Gastroesophageal sphincter (tissue), 4 donors: Measurements from ENCODE around the gene UBE2E2. TPM values are rescaled to one million over a fixed set of nuclear protein-coding genes. Genes with fewer than 3 reads are reported as not detected.
A peak's percentile ranks its signal among the peaks of the same experiment; 100 is the strongest.
"Not testable (repeated sequence)": the region's sequence is repeated elsewhere in the genome, so short reads cannot be mapped to it uniquely, and the experiment has no call there.

ENCODE experiments used
- ATAC-seq: fragments of 150-250 bp; one replicate; pipeline ENCODE4 v1.9.1; 2016; ENCODE audit warnings: mild to moderate bottlenecking, moderate library complexity
- H3K27ac ChIP-seq, 4 donors: fragments of 200-600 bp; sonication (generic) in 3 of 4; 1 replicate in 3 of 4; 2 replicates in 1 of 4; pipeline ENCODE4 v1.5.1; 2016 to 2019
- H3K27me3 ChIP-seq: fragments of 200-600 bp; sonication (generic); one replicate; pipeline ENCODE4 v1.5.1; 2019
- H3K36me3 ChIP-seq, 2 donors: fragments of 200-600 bp; sonication (generic); one replicate each; pipeline ENCODE4 v1.5.1; 2019; ENCODE audit warnings: control low read depth in 1 of 2
- H3K4me1 ChIP-seq, 3 donors: fragments of 200-600 bp; sonication (generic); 1 replicate in 2 of 3; 2 replicates in 1 of 3; pipeline ENCODE4 v1.5.1; 2016 to 2019; ENCODE audit warnings: control low read depth in 2 of 3
- H3K4me3 ChIP-seq, 2 donors: fragments of 200-600 bp; sonication (generic); one replicate each; pipeline ENCODE4 v1.5.1; 2019; ENCODE audit warnings: mild to moderate bottlenecking in 1 of 2, moderate library complexity in 1 of 2
- H3K9me3 ChIP-seq, 3 donors: fragments of 200-600 bp; sonication (generic); one replicate each; pipeline ENCODE4 v1.5.1; 2017 to 2019; ENCODE audit warnings: control low read depth in 2 of 3
- EP300 ChIP-seq: sonication (generic); formaldehyde crosslinking; IDR thresholded peaks from one replicate; pipeline ENCODE4 v1.6.1; 2017; ENCODE audit warnings: antibody characterized with exemption, mild to moderate bottlenecking
- POLR2A ChIP-seq, 2 donors: fragments of 450-650 bp; IDR thresholded peaks; one replicate each; pipeline ENCODE4 v1.6.1; 2017; ENCODE audit warnings: antibody characterized with exemption in 2 of 2, mild to moderate bottlenecking in 2 of 2, moderate library complexity in 1 of 2
- POLR2AphosphoS5 ChIP-seq: sonication (generic); formaldehyde crosslinking; IDR thresholded peaks from one replicate; pipeline ENCODE4 v1.6.1; 2017; ENCODE audit warnings: antibody characterized with exemption
- WGBS, 2 donors: methylation state at CpG; one replicate each; pipeline ENCODE4 v1.1.5; 2018; ENCODE audit warnings: low coverage in 1 of 2; 5-methylcytosine and 5-hydroxymethylcytosine counted together
- total RNA-seq, 4 donors: library from RNA; depleted of rRNA; stranded (reverse); fragments of >200 nt; gene quantifications; one replicate each; pipeline ENCODE4 v1.1.0, GENCODE V29; 2016
- TF ChIP-seq, protein P1 (sequence below), 4 experiments: fragments of 200-600 bp in 2 of 4; fragments of 450-650 bp in 2 of 4; sonication (generic) in 1 of 4; IDR thresholded peaks; one replicate each; pipeline ENCODE4 v1.5.1; 2017 to 2019; ENCODE audit warnings: antibody characterized with exemption in 4 of 4, mild to moderate bottlenecking in 2 of 4, moderate library complexity in 2 of 4

UBE2E2 gene
- total RNA-seq, 4 donors from 2014 or later: 35.8 to 114 (median 70.2) TPM

DNA sequence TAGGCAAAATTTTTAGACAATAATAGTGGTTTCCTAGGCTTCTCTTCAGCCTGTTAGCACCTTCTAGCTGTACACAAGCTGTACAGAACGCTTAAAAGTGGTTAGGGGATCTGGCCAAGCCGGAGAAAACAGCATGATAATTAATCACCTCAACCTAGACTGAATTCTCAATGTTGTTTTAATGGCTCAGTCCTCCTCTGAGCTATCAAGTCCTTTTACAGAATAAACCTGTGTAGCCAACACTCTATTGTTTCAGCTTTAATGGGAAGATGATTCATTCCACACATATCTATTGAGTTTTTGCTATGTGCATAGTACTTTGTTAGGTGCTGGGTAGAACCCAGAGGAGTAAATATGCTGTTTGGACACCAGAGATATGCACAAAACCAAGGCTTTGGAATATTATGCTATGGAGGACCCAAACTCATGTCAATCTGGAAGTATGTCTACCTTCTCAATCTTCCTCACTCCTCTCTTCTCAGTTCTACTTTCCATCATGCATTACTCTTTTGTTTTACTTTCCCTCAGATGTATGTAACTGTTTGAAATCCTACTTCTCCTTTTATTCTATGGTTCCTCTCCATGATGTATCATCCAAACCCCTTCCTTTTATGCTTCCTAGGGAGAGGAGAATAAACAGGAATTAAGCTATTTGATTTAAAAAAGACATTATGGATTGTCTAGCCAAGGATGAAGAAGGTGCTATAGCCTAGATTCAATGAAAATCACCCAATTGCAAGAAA lies 27.6 kb upstream of the UBE2E2 start:
- Histone ChIP-seq H3K4me1 (no peaks in the 10 kb centered on the region), H3K36me3 (no peaks in the 10 kb centered on the region), H3K9me3 (no peaks in the 10 kb centered on the region), H3K4me3 (no peak overlapping the region), H3K27me3 (no peaks in the 10 kb centered on the region), H3K27ac (no peak overlapping the region)
- ATAC-seq: no peak
- 66 to 89% methylated on average over 2 of the region's 2 CpGs for WGBS, 2 donors
- TF ChIP-seq POLR2AphosphoS5 (no peak), EP300 (no peak), POLR2A (IDR thresholded peaks at IDR 0.05) (no peak)
- TF ChIP-seq, protein P1, sequence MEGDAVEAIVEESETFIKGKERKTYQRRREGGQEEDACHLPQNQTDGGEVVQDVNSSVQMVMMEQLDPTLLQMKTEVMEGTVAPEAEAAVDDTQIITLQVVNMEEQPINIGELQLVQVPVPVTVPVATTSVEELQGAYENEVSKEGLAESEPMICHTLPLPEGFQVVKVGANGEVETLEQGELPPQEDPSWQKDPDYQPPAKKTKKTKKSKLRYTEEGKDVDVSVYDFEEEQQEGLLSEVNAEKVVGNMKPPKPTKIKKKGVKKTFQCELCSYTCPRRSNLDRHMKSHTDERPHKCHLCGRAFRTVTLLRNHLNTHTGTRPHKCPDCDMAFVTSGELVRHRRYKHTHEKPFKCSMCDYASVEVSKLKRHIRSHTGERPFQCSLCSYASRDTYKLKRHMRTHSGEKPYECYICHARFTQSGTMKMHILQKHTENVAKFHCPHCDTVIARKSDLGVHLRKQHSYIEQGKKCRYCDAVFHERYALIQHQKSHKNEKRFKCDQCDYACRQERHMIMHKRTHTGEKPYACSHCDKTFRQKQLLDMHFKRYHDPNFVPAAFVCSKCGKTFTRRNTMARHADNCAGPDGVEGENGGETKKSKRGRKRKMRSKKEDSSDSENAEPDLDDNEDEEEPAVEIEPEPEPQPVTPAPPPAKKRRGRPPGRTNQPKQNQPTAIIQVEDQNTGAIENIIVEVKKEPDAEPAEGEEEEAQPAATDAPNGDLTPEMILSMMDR (IDR thresholded peaks at IDR 0.05): no peak

- WGBS, 2 donors: 75 to 100% methylated on average over 2 to 4 of the region's 4 CpGs
- not testable (repeated sequence) for H3K4me3 ChIP-seq, H3K27me3 ChIP-seq, H3K27ac ChIP-seq, H3K36me3 ChIP-seq, H3K9me3 ChIP-seq, H3K4me1 ChIP-seq, ATAC-seq
Measured at GRCh38 chr3:23176839-23177238, 26.3 kb upstream of the UBE2E2 start.

DNA sequence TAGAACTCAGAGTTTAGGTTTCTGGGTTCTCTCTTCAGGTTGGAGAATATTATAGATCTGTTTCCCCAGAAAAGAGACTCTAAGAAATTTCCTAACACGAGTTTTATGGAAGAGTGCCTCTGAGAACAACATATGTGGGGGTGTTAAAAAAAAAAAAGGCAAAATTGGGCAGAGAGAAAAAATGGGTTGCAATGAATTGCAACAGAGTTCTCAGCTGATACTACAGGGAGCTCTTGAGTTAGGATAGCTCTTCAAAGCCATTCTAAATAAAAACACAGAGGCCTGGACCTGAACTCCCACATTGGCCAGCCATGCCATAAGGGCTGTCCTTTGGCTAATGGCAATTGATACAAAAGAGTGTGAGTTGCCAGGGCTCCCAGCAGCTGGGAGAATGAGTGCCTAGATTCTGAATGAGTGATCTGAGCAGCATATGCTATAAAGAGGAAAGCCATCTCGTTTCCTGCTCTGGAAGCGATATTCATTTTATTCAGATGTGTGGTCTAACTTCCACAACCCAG lies 20.1 kb upstream of the UBE2E2 start:
- no peaks in the 10 kb centered on the region for H3K4me1 ChIP-seq
- no peaks in the 10 kb centered on the region for H3K36me3 ChIP-seq
- H3K27ac ChIP-seq: no peak overlapping the region
- H3K9me3 ChIP-seq: no peaks in the 10 kb centered on the region
- no peak for ATAC-seq
- no peak overlapping the region for H3K4me3 ChIP-seq
- no peak for TF ChIP-seq EP300
- no peak for TF ChIP-seq POLR2AphosphoS5
- TF ChIP-seq, protein P1 (IDR thresholded peaks at IDR 0.05): no peak
- no peak for TF ChIP-seq POLR2A (IDR thresholded peaks at IDR 0.05)
- no peaks in the 10 kb centered on the region for H3K27me3 ChIP-seq
- WGBS, 2 donors: 75% methylated on average over 2 of the region's 3 CpGs; no CpG with 5 or more reads in 1 of the 2 donors

- TF ChIP-seq, protein P1 (IDR thresholded peaks at IDR 0.05): peak; percentile 11 to 59 (median 39)
- TF ChIP-seq EP300 (no peak), POLR2AphosphoS5 (no peak), POLR2A (IDR thresholded peaks at IDR 0.05) (no peak)
- WGBS, 2 donors: 38 to 40% methylated on average over 2 to 3 of the region's 3 CpGs
- H3K36me3 ChIP-seq: no peaks in the 10 kb centered on the region
- no peaks in the 10 kb centered on the region for H3K27me3 ChIP-seq
- no peaks in the 10 kb centered on the region for H3K9me3 ChIP-seq
- no peak overlapping the region for H3K4me3 ChIP-seq
- H3K27ac ChIP-seq: no peak overlapping the region
- peak; percentile 22 for ATAC-seq
- H3K4me1 ChIP-seq: no peaks in the 10 kb centered on the region
Measured at GRCh38 chr3:23183731-23184130, 19.4 kb upstream of the UBE2E2 start.

DNA sequence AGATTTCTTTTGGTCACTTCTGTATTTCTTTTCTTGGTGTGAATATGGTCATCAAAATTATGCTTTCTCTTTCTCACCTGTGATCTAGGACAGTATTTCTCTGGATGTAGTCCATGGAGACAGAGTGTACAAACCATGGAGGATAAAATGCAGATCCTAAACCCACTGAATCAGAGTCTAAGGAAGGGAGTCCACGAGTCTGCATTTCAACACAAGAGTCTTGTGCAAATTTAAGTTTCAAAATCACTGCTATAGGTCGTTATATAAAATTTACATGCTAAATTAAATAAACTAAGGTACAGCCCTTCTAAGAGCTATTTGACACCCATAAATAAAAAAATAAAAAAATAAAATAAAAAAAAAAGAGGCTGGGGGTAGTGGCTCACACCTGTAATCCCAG lies 17.3 kb upstream of the UBE2E2 start:
- no peak for ATAC-seq
- Histone ChIP-seq H3K4me3 (no peak overlapping the region), H3K4me1 (no peaks in the 10 kb centered on the region), H3K9me3 (no peaks in the 10 kb centered on the region), H3K27ac (no peak overlapping the region), H3K27me3 (no peaks in the 10 kb centered on the region), H3K36me3 (no peaks in the 10 kb centered on the region)
- WGBS, 2 donors: 86 to 100% methylated on average over 2 of the region's 2 CpGs
- no peak for TF ChIP-seq POLR2A (IDR thresholded peaks at IDR 0.05)
- TF ChIP-seq POLR2AphosphoS5: no peak
- TF ChIP-seq EP300: no peak
- TF ChIP-seq, protein P1 (IDR thresholded peaks at IDR 0.05): no peak
